Esophagus muscularis mucosa (tissue), 4 donors: Measurements from ENCODE around the gene PGM2L1. TPM values are rescaled to one million over a fixed set of nuclear protein-coding genes. Genes with fewer than 3 reads are reported as not detected.
A peak's percentile ranks its signal among the peaks of the same experiment; 100 is the strongest.

Source experiments
- DNase-seq: peaks from one replicate; pipeline ENCODE4 v3.0.0-alpha.2; 2017; ENCODE audit errors: extremely low spot score
- H3K27ac ChIP-seq, 4 donors: fragments of 200-600 bp; sonication (generic); replicated peaks in 1 of 4; 1 replicate in 3 of 4; 2 replicates in 1 of 4; pipeline ENCODE4 v1.5.1; 2016 to 2019; ENCODE audit warnings: mild to moderate bottlenecking in 1 of 4
- H3K27me3 ChIP-seq, 4 donors: fragments of 200-600 bp; sonication (generic); one replicate each; pipeline versions ENCODE4 v1.5.1 to v1.6.0; 2016 to 2019
- H3K36me3 ChIP-seq, 4 donors: fragments of 200-600 bp; sonication (generic); one replicate each; pipeline ENCODE4 v1.5.1; 2016 to 2019
- H3K4me1 ChIP-seq, 4 donors: fragments of 200-600 bp; sonication (generic); one replicate each; pipeline ENCODE4 v1.5.1; 2016 to 2019
- H3K4me3 ChIP-seq, 4 donors: fragments of 200-600 bp; sonication (generic); 1 replicate in 2 of 4; 2 replicates in 2 of 4; pipeline ENCODE4 v1.5.1; 2016 to 2019; ENCODE audit warnings: mild to moderate bottlenecking in 4 of 4, moderate library complexity in 1 of 4
- H3K9me3 ChIP-seq, 4 donors: fragments of 200-600 bp; sonication (generic); 1 replicate in 3 of 4; 2 replicates in 1 of 4; pipeline ENCODE4 v1.5.1; 2016 to 2019
- CTCF ChIP-seq, 3 experiments: fragments of 200-600 bp in 2 of 3; fragments of 450-650 bp in 1 of 3; sonication (generic) in 2 of 3; IDR thresholded peaks; one replicate each; pipeline ENCODE4 v1.5.1; 2017 to 2019; ENCODE audit warnings: antibody characterized with exemption in 3 of 3, mild to moderate bottlenecking in 2 of 3, moderate library complexity in 1 of 3
- EP300 ChIP-seq: sonication (generic); formaldehyde crosslinking; IDR thresholded peaks from one replicate; pipeline ENCODE4 v1.6.1; 2017; ENCODE audit warnings: antibody characterized with exemption
- POLR2A ChIP-seq: fragments of 450-650 bp; IDR thresholded peaks from one replicate; pipeline ENCODE4 v1.6.1; 2017; ENCODE audit warnings: antibody characterized with exemption, moderate library complexity, mild to moderate bottlenecking, low read depth
- POLR2AphosphoS5 ChIP-seq, 2 donors: sonication (generic); formaldehyde crosslinking; IDR thresholded peaks; one replicate each; pipeline ENCODE4 v1.6.1; 2017; ENCODE audit warnings: antibody characterized with exemption in 2 of 2
- WGBS: methylation state at CpG from one replicate; pipeline ENCODE4 v1.1.5; 2018; 5-methylcytosine and 5-hydroxymethylcytosine counted together
- intact Hi-C: fragments of 100-400 bp; cut with DNase I; formaldehyde crosslinking; loops from one replicate; pipeline ENCODE4 v1.15.1; 2023
- small RNA-seq, 3 donors: library from RNA; depleted of rRNA; stranded (forward); fragments of <200 nt; gene quantifications; one replicate each; pipeline ENCODE3, GENCODE V24; 2016
- total RNA-seq, 4 donors: library from RNA; depleted of rRNA; stranded (reverse); fragments of >200 nt; gene quantifications; one replicate each; pipeline versions ENCODE4 v1.1.0 to v1.2.1, GENCODE V29; 2016

The PGM2L1 gene
- total RNA-seq, 4 donors from 2014 or later, result 2.5 to 6.4 (median 5.8) TPM

DNA sequence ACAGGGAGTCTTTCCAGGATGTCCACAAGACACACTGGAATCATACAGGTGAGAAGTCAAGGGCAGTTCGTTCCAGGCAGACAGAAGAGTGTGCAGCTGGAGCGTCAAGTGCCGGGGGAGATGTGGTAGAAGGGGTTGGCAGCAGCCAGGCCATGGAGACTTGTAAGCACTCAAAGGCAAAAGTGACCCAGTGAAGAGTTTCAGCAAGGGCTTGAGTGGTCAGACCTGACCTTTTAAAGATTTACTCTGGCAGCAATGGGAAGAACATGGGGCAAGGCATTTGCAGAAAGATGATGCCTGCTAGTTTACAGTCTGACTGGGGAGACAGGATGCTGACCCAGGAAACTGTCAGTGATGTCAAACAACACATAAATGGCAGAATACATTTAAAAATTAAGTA, 115.8 kb downstream of the PGM2L1 start:
- peaks cover 0 to 55% (median 29%) of the 10 kb centered on the region in 4 donors for H3K4me1 ChIP-seq
- H3K27ac ChIP-seq, result peak overlapping the region in 1 of 4 donors; percentile 38
- no peaks in the 10 kb centered on the region for H3K9me3 ChIP-seq
- 43% methylated on average over 3 of the region's 3 CpGs for WGBS
- H3K27me3 ChIP-seq, result no peaks in the 10 kb centered on the region
- intact Hi-C loops, result no loop called here
- TF ChIP-seq CTCF (IDR thresholded peaks at IDR 0.05), result no peak
- no peak for TF ChIP-seq POLR2AphosphoS5 (IDR thresholded peaks at IDR 0.05)
- no peak for TF ChIP-seq POLR2A
- TF ChIP-seq EP300, result no peak
- DNase-seq, result no peak
- H3K36me3 ChIP-seq, result no peaks in the 10 kb centered on the region
- no peak overlapping the region for H3K4me3 ChIP-seq

DNA sequence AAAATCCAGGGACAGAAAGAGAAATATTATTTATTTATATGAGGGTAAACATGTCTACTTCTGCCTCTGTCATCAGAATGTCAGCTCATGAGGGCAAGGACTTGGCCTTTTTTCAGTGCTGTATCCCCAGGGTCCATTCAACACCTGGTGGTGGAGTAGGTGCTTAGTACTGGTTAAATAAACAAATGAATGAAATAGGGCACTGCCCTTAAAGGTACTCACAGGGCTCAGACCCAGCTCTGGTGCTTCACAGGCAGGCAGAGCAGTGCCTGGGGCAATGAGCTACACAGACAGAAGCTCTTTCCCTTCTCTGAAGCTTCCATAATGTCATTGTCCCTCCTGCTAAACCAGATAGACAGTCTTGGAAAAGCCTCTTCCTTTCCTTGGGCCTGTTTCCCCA, 117.7 kb downstream of the PGM2L1 start:
- no peaks in the 10 kb centered on the region for H3K27me3 ChIP-seq
- no peak for DNase-seq
- TF ChIP-seq POLR2AphosphoS5 (IDR thresholded peaks at IDR 0.05) (no peak), POLR2A (no peak), CTCF (IDR thresholded peaks at IDR 0.05) (no peak), EP300 (no peak)
- intact Hi-C loops, result no loop called here
- no peaks in the 10 kb centered on the region for H3K36me3 ChIP-seq
- no peak overlapping the region for H3K4me3 ChIP-seq
- peaks cover 0 to 47% (median 29%) of the 10 kb centered on the region in 4 donors for H3K4me1 ChIP-seq
- H3K27ac ChIP-seq, result no peak overlapping the region
- no peaks in the 10 kb centered on the region for H3K9me3 ChIP-seq

Small RNA genes lying within 50 kb of the gene (small RNA-seq; reads per million reads assigned to genes)
- 0 to 0.51 (median 0.17) reads per million in 3 donors for gene MIR548AL

Other genes with a start within 250 kb of the PGM2L1 start
- 10 to 100 TPM; 17.9 to 31.5 (median 22.4) TPM for gene C2CD3, start 227.4 kb downstream of the PGM2L1 start, total RNA-seq
- gene PPME1, start 227.1 kb downstream of the PGM2L1 start, total RNA-seq, result 10 to 100 TPM; 25.3 to 45.2 (median 31.0) TPM
- gene P4HA3, start 86.8 kb downstream of the PGM2L1 start, total RNA-seq, result 1 to 10 TPM in 2 of 4 donors, under 1 TPM in 2; 0.71 to 2.1 (median 1.1) TPM
- gene KCNE3, start 69.1 kb upstream of the PGM2L1 start, total RNA-seq, result 1 to 10 TPM; 6.0 to 9.6 (median 6.8) TPM
- 1 to 10 TPM; 2.2 to 6.7 (median 2.7) TPM for gene LIPT2, start 95.3 kb upstream of the PGM2L1 start, total RNA-seq
- 10 to 100 TPM in 1 of 4 donors, 1 to 10 TPM in 3; 9.1 to 13.6 (median 9.2) TPM for gene POLD3, start 194.1 kb upstream of the PGM2L1 start, total RNA-seq